GM23248 (cell line): ENCODE measurements around the gene KLHDC8B. TPM values are rescaled to one million over a fixed set of nuclear protein-coding genes. Genes with fewer than 3 reads are reported as not detected.
"Not testable (repeated sequence)": the region's sequence is repeated elsewhere in the genome, so short reads cannot be mapped to it uniquely, and the experiment has no call there.

Experiments
- DNase-seq: peaks from one replicate; pipeline ENCODE4 v3.0.0-alpha.2; 2015
- H2AFZ ChIP-seq: fragments of 200-600 bp; sonication (generic); 2 replicates; pipeline ENCODE4 v1.6.1; 2016; ENCODE audit warnings: antibody characterized with exemption
- H3F3A ChIP-seq: fragments of 200-600 bp; sonication (generic); 2 replicates; pipeline ENCODE4 v1.6.1; 2016; ENCODE audit warnings: mild to moderate bottlenecking, antibody characterized with exemption, mixed run types; ENCODE audit not compliant: insufficient read depth
- H3K27ac ChIP-seq: fragments of 200-600 bp; sonication (generic); 2 replicates; pipeline ENCODE4 v1.5.1; 2016; ENCODE audit warnings: mild to moderate bottlenecking
- H3K27me3 ChIP-seq: fragments of 200-600 bp; sonication (generic); replicated peaks from 2 replicates; pipeline ENCODE4 v1.6.1; 2016; ENCODE audit warnings: mild to moderate bottlenecking; ENCODE audit not compliant: insufficient read depth
- H3K36me3 ChIP-seq: fragments of 200-600 bp; sonication (generic); 2 replicates; pipeline ENCODE4 v1.6.1; 2016; ENCODE audit warnings: low read depth, mild to moderate bottlenecking
- H3K4me1 ChIP-seq: fragments of 200-600 bp; sonication (generic); 2 replicates; pipeline ENCODE4 v1.6.1; 2016; ENCODE audit warnings: mild to moderate bottlenecking; ENCODE audit not compliant: insufficient read depth
- H3K4me2 ChIP-seq: fragments of 200-600 bp; sonication (generic); one replicate; pipeline ENCODE4 v1.6.1; 2016; ENCODE audit warnings: mild to moderate bottlenecking; ENCODE audit not compliant: unreplicated experiment
- H3K4me3 ChIP-seq: fragments of 200-600 bp; sonication (generic); 2 replicates; pipeline ENCODE4 v1.5.1; 2016; ENCODE audit warnings: mild to moderate bottlenecking
- H3K79me2 ChIP-seq: fragments of 200-600 bp; sonication (generic); 2 replicates; pipeline ENCODE4 v1.6.1; 2016; ENCODE audit warnings: mild to moderate bottlenecking; ENCODE audit not compliant: insufficient read depth
- H3K9ac ChIP-seq: fragments of 200-600 bp; sonication (generic); 2 replicates; pipeline ENCODE4 v1.6.1; 2016; ENCODE audit warnings: mild to moderate bottlenecking
- H3K9me2 ChIP-seq: fragments of 200-600 bp; sonication (generic); 2 replicates; pipeline ENCODE4 v1.6.1; 2016; ENCODE audit warnings: mixed run types, mild to moderate bottlenecking, moderate library complexity; ENCODE audit not compliant: insufficient read depth
- H3K9me3 ChIP-seq: fragments of 200-600 bp; sonication (generic); one replicate; pipeline ENCODE4 v1.6.1; 2017; ENCODE audit warnings: low read depth
- H4K20me1 ChIP-seq: fragments of 200-600 bp; sonication (generic); 2 replicates; pipeline ENCODE4 v1.6.0; 2016; ENCODE audit not compliant: insufficient read depth
- EZH2 ChIP-seq: fragments of 200-600 bp; sonication (generic); IDR thresholded peaks from 2 replicates; pipeline ENCODE4 v1.6.1; 2018; ENCODE audit warnings: antibody characterized with exemption, mild to moderate bottlenecking; ENCODE audit not compliant: insufficient read depth, poor library complexity, severe bottlenecking
- EZH2phosphoT487 ChIP-seq: fragments of 200-600 bp; sonication (generic); IDR thresholded peaks from 2 replicates; pipeline ENCODE4 v1.6.1; 2018; ENCODE audit warnings: antibody characterized with exemption, moderate library complexity, mild to moderate bottlenecking, low read depth; ENCODE audit not compliant: insufficient read depth
- WGBS, 2 experiments: methylation state at CpG; one replicate each; pipeline ENCODE4 v1.1.6; 2015 to 2017; ENCODE audit warnings: low lambda C conversion rate in 2 of 2, low coverage in 1 of 2; ENCODE audit errors: missing lambda C conversion rate in 2 of 2; 5-methylcytosine and 5-hydroxymethylcytosine counted together
- in situ Hi-C: fragments of 300-500 bp; cut with MboI; formaldehyde crosslinking; loops from 2 replicates; pipeline ENCODE4 v1.15.0; 2020
- polyA plus RNA-seq: library from polyadenylated mRNA; unstranded; fragments of >200 nt; fragmentation: Nextera tagmentation; extraction: Ambion mirVana; gene quantifications from 2 replicates; pipeline ENCODE4 v1.2.1, GENCODE V29; 2016
- total RNA-seq: library from RNA; depleted of rRNA; stranded (reverse); fragments of >200 nt; shearing (Covaris generic); gene quantifications from 2 replicates; pipeline ENCODE4 v1.2.3, GENCODE V29; 2014

The KLHDC8B gene
- total and polyA plus RNA-seq, 2 experiments from 2014 or later: 13.5 to 19.5 TPM

DNA sequence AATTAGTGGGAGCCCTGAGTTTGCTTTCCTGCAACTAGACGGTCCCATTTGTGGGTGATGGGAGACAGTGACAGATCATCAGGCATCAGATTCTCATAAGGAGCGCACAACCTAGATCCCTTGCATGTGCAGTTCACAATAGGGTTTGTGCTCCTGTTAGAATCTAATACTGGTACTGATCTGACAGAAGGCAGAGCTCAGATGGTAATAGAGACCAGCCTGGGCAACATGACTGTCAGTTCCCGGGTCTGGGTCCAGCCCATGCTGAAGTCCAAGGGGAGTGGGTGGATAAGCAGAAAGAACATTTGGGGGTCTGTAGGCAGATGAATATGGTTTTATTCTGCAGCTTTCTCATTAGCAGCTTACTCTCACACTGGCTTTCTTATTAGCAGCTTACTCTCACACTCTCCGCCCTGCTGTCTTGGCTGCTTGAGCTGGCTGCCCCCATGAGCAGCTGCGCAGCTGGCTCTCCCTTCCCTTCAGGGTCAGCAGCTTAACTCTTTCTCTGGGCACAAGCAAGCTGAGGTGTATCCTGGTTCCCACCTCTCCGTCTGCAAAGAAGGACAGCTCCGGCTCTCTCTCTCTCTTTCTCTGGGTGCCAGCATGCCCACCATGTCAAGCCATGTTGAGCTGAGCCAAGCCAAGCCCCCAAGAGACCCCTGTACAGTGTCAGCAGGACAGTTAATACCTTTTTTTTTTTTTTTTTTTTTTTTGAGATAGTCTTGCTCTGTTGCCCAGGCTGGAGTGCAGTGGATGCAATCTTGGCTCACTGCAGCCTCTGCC, 46.5 kb downstream of the KLHDC8B start:
- H4K20me1 ChIP-seq: no peaks in the 10 kb centered on the region
- H3K4me2 ChIP-seq: no peak overlapping the region
- in situ Hi-C loops: no loop called here
- H3F3A ChIP-seq: peaks cover 8% of the 10 kb centered on the region
- 0 out of 2 replicates have a peak overlapping the region, but pooled peaks have one; percentile 34 for H2AFZ ChIP-seq
- TF ChIP-seq EZH2 (no peak), EZH2phosphoT487 (no peak)
- peak overlapping the region; percentile 30; the same call in 1 of the 2 replicates for H3K9ac ChIP-seq
- H3K27ac ChIP-seq: peak overlapping the region; percentile 67
- no peaks in the 10 kb centered on the region for H3K4me1 ChIP-seq
- no peaks in the 10 kb centered on the region for H3K9me2 ChIP-seq
- no peaks in the 10 kb centered on the region; the same call in 1 of the 2 replicates for H3K79me2 ChIP-seq
- H3K36me3 ChIP-seq: no peaks in the 10 kb centered on the region
- DNase-seq: peak; percentile 9
- H3K9me3 ChIP-seq: no peaks in the 10 kb centered on the region
- no peaks in the 10 kb centered on the region for H3K27me3 ChIP-seq
- no peak overlapping the region for H3K4me3 ChIP-seq
- 20 to 27% methylated on average over 7 of the region's 7 CpGs for WGBS, 2 experiments

DNA sequence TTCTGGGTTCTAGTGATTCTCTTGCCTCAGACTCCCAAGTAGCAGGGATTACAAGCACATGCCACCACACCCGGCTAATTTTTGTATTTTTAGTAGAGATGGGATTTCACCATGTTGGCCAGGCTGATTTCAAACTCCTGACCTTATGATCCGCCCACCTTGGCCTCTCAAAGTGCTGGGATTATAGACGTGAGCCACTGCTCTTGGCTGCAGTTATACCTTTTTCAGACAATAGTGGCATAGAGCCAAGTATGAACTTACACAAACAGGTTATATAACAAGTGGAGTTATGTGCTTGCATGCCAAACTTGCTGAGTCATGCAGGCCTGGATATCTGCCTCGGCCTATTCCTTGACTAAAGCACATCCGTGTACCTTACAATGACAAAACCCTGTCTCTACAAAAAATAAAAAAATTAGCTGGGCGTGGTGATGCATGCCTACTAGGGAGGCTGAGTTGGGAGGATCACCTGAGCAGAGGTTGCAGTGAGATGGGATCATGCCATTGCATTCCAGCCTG, 47.1 kb downstream of the KLHDC8B start:
- H3K9me2 ChIP-seq, H3K4me1 ChIP-seq, H4K20me1 ChIP-seq, H3F3A ChIP-seq, H3K4me2 ChIP-seq, H3K36me3 ChIP-seq, H3K9me3 ChIP-seq, H3K4me3 ChIP-seq, in situ Hi-C loops, H3K27me3 ChIP-seq, H3K79me2 ChIP-seq: not testable (repeated sequence)
- H3K27ac ChIP-seq: peak overlapping the region; percentile 67
- H2AFZ ChIP-seq: 0 out of 2 replicates have a peak overlapping the region, but pooled peaks have one; percentile 34
- peak overlapping the region; percentile 30; the same call in 1 of the 2 replicates for H3K9ac ChIP-seq
- WGBS, 2 experiments: 5% methylated on average over 6 of the region's 6 CpGs
- DNase-seq: peak; percentile 85

DNA sequence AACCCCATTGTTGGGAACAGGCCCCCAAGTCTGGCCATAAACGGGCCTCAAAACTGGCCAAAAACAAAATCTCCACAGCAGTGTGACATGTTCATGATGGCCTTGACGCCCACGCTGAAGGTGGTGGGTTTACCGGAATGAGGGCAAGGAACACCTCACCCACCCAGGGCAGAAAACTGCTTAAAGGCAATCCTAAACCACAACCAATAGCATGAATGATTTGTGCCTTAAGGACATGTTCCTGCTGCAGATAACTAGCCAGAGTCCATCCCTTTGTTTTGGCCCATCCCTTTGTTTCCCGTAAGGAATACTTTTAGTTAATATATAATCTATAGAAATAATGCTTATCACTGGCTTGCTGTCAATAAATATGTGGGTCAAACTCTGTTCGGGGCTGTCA, 47.7 kb downstream of the KLHDC8B start:
- no peak for TF ChIP-seq EZH2
- no peak for TF ChIP-seq EZH2phosphoT487
- H3K79me2 ChIP-seq: no peaks in the 10 kb centered on the region; the same call in 1 of the 2 replicates
- in situ Hi-C loops: no loop called here
- H3F3A ChIP-seq: peaks cover 8% of the 10 kb centered on the region
- no peaks in the 10 kb centered on the region for H3K4me1 ChIP-seq
- no peaks in the 10 kb centered on the region for H3K36me3 ChIP-seq
- H3K9ac ChIP-seq: no peak overlapping the region
- DNase-seq: no peak
- H3K9me2 ChIP-seq: no peaks in the 10 kb centered on the region
- no peak overlapping the region for H3K4me2 ChIP-seq
- WGBS, 2 experiments: 87 to 90% methylated on average over 6 of the region's 6 CpGs
- H3K4me3 ChIP-seq: no peak overlapping the region
- H4K20me1 ChIP-seq: no peaks in the 10 kb centered on the region
- H2AFZ ChIP-seq: no peak overlapping the region
- peak overlapping the region; percentile 67 for H3K27ac ChIP-seq
- H3K9me3 ChIP-seq: no peaks in the 10 kb centered on the region
- no peaks in the 10 kb centered on the region for H3K27me3 ChIP-seq

DNA sequence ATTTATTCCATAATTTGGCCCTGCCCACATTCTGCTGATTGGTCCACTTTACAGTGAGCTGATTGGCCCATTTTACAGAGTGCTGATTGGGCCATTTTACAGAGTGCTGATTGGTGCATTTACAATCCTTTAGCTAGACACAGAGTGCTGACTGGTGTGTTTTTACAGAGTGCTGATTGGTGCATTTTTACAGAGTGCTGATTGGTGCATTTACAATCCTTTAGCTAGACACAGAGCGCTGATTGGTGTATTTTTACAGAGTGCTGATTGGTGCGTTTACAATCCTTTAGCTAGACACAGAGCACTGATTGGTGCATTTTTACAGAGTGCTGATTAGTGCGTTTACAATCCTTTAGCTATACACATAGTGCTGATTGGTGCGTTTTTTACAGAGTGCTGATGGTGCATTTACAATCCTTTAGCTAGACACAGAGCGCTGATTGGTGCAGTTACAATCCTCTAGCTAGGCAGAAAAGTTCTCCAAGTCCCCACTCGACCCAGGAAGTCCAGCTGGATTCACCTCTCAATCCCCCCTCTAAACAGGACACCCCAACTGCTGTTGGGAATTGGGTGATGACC, 49.7 kb downstream of the KLHDC8B start:
- H3K9ac ChIP-seq, H3K27me3 ChIP-seq, DNase-seq, H3K9me3 ChIP-seq, H3K4me1 ChIP-seq, H4K20me1 ChIP-seq, H3K27ac ChIP-seq, H3K4me2 ChIP-seq, H3K9me2 ChIP-seq, in situ Hi-C loops, H3F3A ChIP-seq, H3K36me3 ChIP-seq, H2AFZ ChIP-seq, H3K4me3 ChIP-seq, H3K79me2 ChIP-seq: not testable (repeated sequence)
- 72 to 81% methylated on average over 6 of the region's 6 CpGs for whole genome bisulfite sequencing, 2 experiments
